ENCODE results near the gene NTM.

The NTM gene

DNA sequence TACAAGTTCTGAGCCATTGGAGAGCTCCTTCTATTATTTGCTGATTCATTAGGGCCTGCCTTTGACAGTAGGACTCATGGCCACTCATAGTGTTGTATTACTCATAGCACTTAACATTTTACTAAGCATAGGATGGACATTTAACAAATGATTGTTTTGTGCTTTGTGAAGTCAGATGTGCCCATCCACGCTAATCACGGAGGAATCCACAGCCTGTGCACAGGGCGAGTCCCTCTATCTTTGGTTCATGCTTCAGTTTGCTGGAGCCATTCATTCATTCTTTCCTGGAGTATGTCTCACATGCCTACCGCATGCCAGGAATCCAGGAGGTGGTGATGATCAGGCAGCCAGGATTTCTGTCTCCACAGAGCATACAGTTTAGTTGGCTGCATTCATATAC, 254.1 kb downstream of the NTM start:
- TF ChIP-seq, protein P1, sequence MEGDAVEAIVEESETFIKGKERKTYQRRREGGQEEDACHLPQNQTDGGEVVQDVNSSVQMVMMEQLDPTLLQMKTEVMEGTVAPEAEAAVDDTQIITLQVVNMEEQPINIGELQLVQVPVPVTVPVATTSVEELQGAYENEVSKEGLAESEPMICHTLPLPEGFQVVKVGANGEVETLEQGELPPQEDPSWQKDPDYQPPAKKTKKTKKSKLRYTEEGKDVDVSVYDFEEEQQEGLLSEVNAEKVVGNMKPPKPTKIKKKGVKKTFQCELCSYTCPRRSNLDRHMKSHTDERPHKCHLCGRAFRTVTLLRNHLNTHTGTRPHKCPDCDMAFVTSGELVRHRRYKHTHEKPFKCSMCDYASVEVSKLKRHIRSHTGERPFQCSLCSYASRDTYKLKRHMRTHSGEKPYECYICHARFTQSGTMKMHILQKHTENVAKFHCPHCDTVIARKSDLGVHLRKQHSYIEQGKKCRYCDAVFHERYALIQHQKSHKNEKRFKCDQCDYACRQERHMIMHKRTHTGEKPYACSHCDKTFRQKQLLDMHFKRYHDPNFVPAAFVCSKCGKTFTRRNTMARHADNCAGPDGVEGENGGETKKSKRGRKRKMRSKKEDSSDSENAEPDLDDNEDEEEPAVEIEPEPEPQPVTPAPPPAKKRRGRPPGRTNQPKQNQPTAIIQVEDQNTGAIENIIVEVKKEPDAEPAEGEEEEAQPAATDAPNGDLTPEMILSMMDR (IDR thresholded peaks at IDR 0.05; ENCODE audit: insufficient read depth, low read length), result no peak
- TF ChIP-seq GABPA (IDR thresholded peaks at IDR 0.05; ENCODE audit: low read depth) (no peak), REST (IDR thresholded peaks at IDR 0.05; ENCODE audit: insufficient replicate concordance, low read depth) (no peak), POLR2AphosphoS5 (IDR thresholded peaks at IDR 0.05; ENCODE audit: low read depth) (no peak), SPI1 (IDR thresholded peaks at IDR 0.05; ENCODE audit: borderline replicate concordance, low read depth) (no peak)
- H3K4me3 ChIP-seq (replicated peaks; ENCODE audit: insufficient read depth, low read length), result no peak overlapping the region
- peaks cover 2% of the 10 kb centered on the region for H3K27me3 ChIP-seq (ENCODE audit: insufficient read depth, poor library complexity, severe bottlenecking)
- DNase-seq (ENCODE audit: low read depth in 1 of 2, low spot score in 1 of 2), result no peak
- H3K27ac ChIP-seq (replicated peaks), result no peak overlapping the region

- TF ChIP-seq GABPA (IDR thresholded peaks at IDR 0.05; ENCODE audit: low read depth) (no peak), POLR2AphosphoS5 (IDR thresholded peaks at IDR 0.05; ENCODE audit: low read depth) (no peak), REST (IDR thresholded peaks at IDR 0.05; ENCODE audit: insufficient replicate concordance, low read depth) (no peak), SPI1 (IDR thresholded peaks at IDR 0.05; ENCODE audit: borderline replicate concordance, low read depth) (no peak)
- TF ChIP-seq, protein P1 (IDR thresholded peaks at IDR 0.05; ENCODE audit: insufficient read depth, low read length), result no peak
- no peak overlapping the region for H3K4me3 ChIP-seq (replicated peaks; ENCODE audit: insufficient read depth, low read length)
- no peak for DNase-seq (ENCODE audit: low read depth in 1 of 2, low spot score in 1 of 2)
- peaks cover 2% of the 10 kb centered on the region for H3K27me3 ChIP-seq (ENCODE audit: insufficient read depth, poor library complexity, severe bottlenecking)
- no peak overlapping the region for H3K27ac ChIP-seq (replicated peaks)
Measured at GRCh38 chr11:131626788-131627187, 256.4 kb downstream of the NTM start.

DNA sequence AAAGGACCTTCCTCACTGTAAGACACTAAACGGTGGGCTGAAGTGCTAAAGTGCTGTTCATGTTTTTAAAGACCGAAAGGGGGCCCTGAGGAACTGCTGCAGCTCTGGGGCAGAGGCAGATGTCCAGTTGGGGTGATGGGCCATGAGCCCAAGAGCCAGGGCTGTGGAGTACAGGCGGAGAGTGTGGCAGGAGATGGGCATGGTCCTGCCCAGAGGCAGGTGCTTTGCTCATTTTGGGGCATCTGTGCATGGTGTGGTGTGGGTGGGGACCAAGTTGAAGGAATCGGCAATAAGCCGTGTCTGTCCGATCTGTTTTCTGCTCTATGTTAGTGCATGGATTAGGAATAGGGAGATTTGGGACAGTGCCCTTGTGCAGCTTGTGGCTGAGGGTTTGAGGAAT, 258.3 kb downstream of the NTM start:
- H3K4me3 ChIP-seq (replicated peaks; ENCODE audit: insufficient read depth, low read length), result no peak overlapping the region
- no peak for TF ChIP-seq POLR2AphosphoS5 (IDR thresholded peaks at IDR 0.05; ENCODE audit: low read depth)
- TF ChIP-seq GABPA (IDR thresholded peaks at IDR 0.05; ENCODE audit: low read depth), result no peak
- TF ChIP-seq REST (IDR thresholded peaks at IDR 0.05; ENCODE audit: insufficient replicate concordance, low read depth), result no peak
- no peak for TF ChIP-seq SPI1 (IDR thresholded peaks at IDR 0.05; ENCODE audit: borderline replicate concordance, low read depth)
- H3K27me3 ChIP-seq (ENCODE audit: insufficient read depth, poor library complexity, severe bottlenecking), result peaks cover 2% of the 10 kb centered on the region
- H3K27ac ChIP-seq (replicated peaks), result no peak overlapping the region
- no peak for DNase-seq (ENCODE audit: low read depth in 1 of 2, low spot score in 1 of 2)
